H9 (cell line): ENCODE measurements around the gene HPCAL1. TPM values are rescaled to one million over a fixed set of nuclear protein-coding genes. Genes with fewer than 3 reads are reported as not detected.
A peak's percentile ranks its signal among the peaks of the same experiment; 100 is the strongest.

Source experiments
- DNase-seq: peaks from one replicate; pipeline ENCODE4 v3.0.0-alpha.2; 2017
- H2AFZ ChIP-seq: one replicate; pipeline ENCODE4 v1.6.1; 2013; ENCODE audit warnings: mild to moderate bottlenecking, low read length, control low read depth, moderate library complexity
- H2AK5ac ChIP-seq: 2 replicates; pipeline ENCODE4 v1.6.1; 2013; ENCODE audit warnings: low read length, control low read depth, mixed read lengths; ENCODE audit not compliant: insufficient read length
- H2BK120ac ChIP-seq: one replicate; pipeline ENCODE4 v1.6.1; 2013; ENCODE audit warnings: low read depth, mild to moderate bottlenecking, low read length, control low read depth, inconsistent platforms; ENCODE audit not compliant: poor library complexity, severe bottlenecking
- H2BK12ac ChIP-seq: 2 replicates; pipeline ENCODE4 v1.6.1; 2013; ENCODE audit warnings: low read length, control low read depth, mixed read lengths, low read depth; ENCODE audit not compliant: insufficient read length
- H2BK15ac ChIP-seq: 2 replicates; pipeline ENCODE4 v1.6.1; 2013; ENCODE audit warnings: low read depth, low read length, control low read depth
- H2BK20ac ChIP-seq: one replicate; pipeline ENCODE4 v1.6.1; 2013; ENCODE audit warnings: low read depth, mild to moderate bottlenecking, low read length, control low read depth, inconsistent platforms; ENCODE audit not compliant: poor library complexity, severe bottlenecking
- H2BK5ac ChIP-seq: 2 replicates; pipeline ENCODE4 v1.6.1; 2013; ENCODE audit warnings: low read length, control low read depth, mixed read lengths; ENCODE audit not compliant: insufficient read length
- H3K14ac ChIP-seq: 2 replicates; pipeline ENCODE4 v1.6.1; 2013; ENCODE audit warnings: low read length, control low read depth; ENCODE audit not compliant: insufficient read depth
- H3K18ac ChIP-seq: 2 replicates; pipeline ENCODE4 v1.6.1; 2013; ENCODE audit warnings: low read depth, mild to moderate bottlenecking, mixed read lengths, low read length, control low read depth; ENCODE audit not compliant: insufficient read length
- H3K23ac ChIP-seq: 2 replicates; pipeline ENCODE4 v1.6.1; 2013; ENCODE audit warnings: low read length, control low read depth, mixed read lengths, low read depth; ENCODE audit not compliant: insufficient read length
- H3K23me2 ChIP-seq: 2 replicates; pipeline ENCODE4 v1.6.1; 2013; ENCODE audit warnings: low read depth, mild to moderate bottlenecking, mixed read lengths, low read length, control low read depth; ENCODE audit not compliant: insufficient read length, poor library complexity, severe bottlenecking
- H3K27ac ChIP-seq: 2 replicates; pipeline ENCODE4 v1.5.1; 2013; ENCODE audit warnings: low read length, control low read depth, mixed read lengths, low read depth; ENCODE audit not compliant: insufficient read length
- H3K27me3 ChIP-seq: 2 replicates; pipeline ENCODE4 v1.6.1; 2013; ENCODE audit warnings: low read length, control low read depth, inconsistent platforms; ENCODE audit not compliant: insufficient read depth
- H3K4ac ChIP-seq: 2 replicates; pipeline ENCODE4 v1.6.1; 2013; ENCODE audit warnings: low read depth, mild to moderate bottlenecking, control low read depth, inconsistent platforms, low read length, moderate library complexity
- H3K4me1 ChIP-seq: 2 replicates; pipeline ENCODE4 v1.6.1; 2013; ENCODE audit warnings: low read length, control low read depth, inconsistent platforms; ENCODE audit not compliant: insufficient read depth
- H3K4me2 ChIP-seq: 2 replicates; pipeline ENCODE4 v1.6.1; 2013; ENCODE audit warnings: low read length, control low read depth, mixed read lengths; ENCODE audit not compliant: insufficient read length, insufficient read depth
- H3K56ac ChIP-seq: 2 replicates; pipeline ENCODE4 v1.6.1; 2013; ENCODE audit warnings: low read depth, mild to moderate bottlenecking, mixed read lengths, low read length, control low read depth; ENCODE audit not compliant: insufficient read length
- H3K79me1 ChIP-seq: 2 replicates; pipeline ENCODE4 v1.6.1; 2013; ENCODE audit warnings: low read depth, mild to moderate bottlenecking, moderate library complexity, low read length, control low read depth, inconsistent platforms; ENCODE audit not compliant: insufficient read depth, poor library complexity, severe bottlenecking
- H3K79me2 ChIP-seq: 2 replicates; pipeline ENCODE4 v1.6.1; 2013; ENCODE audit warnings: low read length, control low read depth, inconsistent platforms; ENCODE audit not compliant: insufficient read depth
- H3K9ac ChIP-seq: 2 replicates; pipeline ENCODE4 v1.6.1; 2013; ENCODE audit warnings: low read length, control low read depth, mixed read lengths; ENCODE audit not compliant: insufficient read length; ENCODE audit errors: extremely low read depth
- H3K9me3 ChIP-seq: one replicate; pipeline ENCODE4 v1.6.1; 2013; ENCODE audit warnings: low read depth, low read length, inconsistent platforms; ENCODE audit not compliant: control insufficient read depth
- H3T11ph ChIP-seq: one replicate; pipeline ENCODE4 v1.6.1; 2013; ENCODE audit warnings: mild to moderate bottlenecking, low read length, control low read depth, inconsistent platforms
- H4K20me1 ChIP-seq: one replicate; pipeline ENCODE4 v1.6.1; 2013; ENCODE audit not compliant: control insufficient read depth, insufficient read length, insufficient read depth
- H4K5ac ChIP-seq: 2 replicates; pipeline ENCODE4 v1.6.1; 2013; ENCODE audit warnings: low read depth, mild to moderate bottlenecking, mixed read lengths, low read length, control low read depth; ENCODE audit not compliant: insufficient read length
- H4K8ac ChIP-seq: replicated peaks from 2 replicates; pipeline ENCODE4 v1.6.1; 2013; ENCODE audit warnings: low read length, control low read depth, mixed read lengths, low read depth; ENCODE audit not compliant: insufficient read length
- H4K91ac ChIP-seq: 2 replicates; pipeline ENCODE4 v1.6.1; 2013; ENCODE audit warnings: low read depth, mild to moderate bottlenecking, moderate library complexity, mixed read lengths, low read length, control low read depth; ENCODE audit not compliant: insufficient read length
- H3K27ac Mint-ChIP-seq, 3 experiments: 2 replicates in 2 of 3; 3 replicates in 1 of 3; pipeline ENCODE4 v1.8.0; 2020 to 2021; ENCODE audit warnings: mixed read lengths in 3 of 3, mild to moderate bottlenecking in 1 of 3, moderate library complexity in 1 of 3
- H3K27me3 Mint-ChIP-seq: 2 replicates; pipeline ENCODE4 v1.8.0; 2021; ENCODE audit warnings: low read depth, mild to moderate bottlenecking, moderate library complexity, mixed read lengths
- H3K36me3 Mint-ChIP-seq, 3 experiments: 2 replicates in 2 of 3; 3 replicates in 1 of 3; pipeline ENCODE4 v1.8.0; 2020 to 2021; ENCODE audit warnings: low read depth in 3 of 3, mixed read lengths in 3 of 3; ENCODE audit not compliant: insufficient read depth in 1 of 3
- H3K4me1 Mint-ChIP-seq, 2 experiments: 2 replicates each; pipeline ENCODE4 v1.8.0; 2020; ENCODE audit warnings: mixed read lengths in 2 of 2
- H3K4me3 Mint-ChIP-seq, 2 experiments: 2 replicates in 1 of 2; 3 replicates in 1 of 2; pipeline ENCODE4 v1.8.0; 2020 to 2021; ENCODE audit warnings: mild to moderate bottlenecking in 2 of 2, mixed read lengths in 2 of 2, moderate library complexity in 1 of 2
- H3K9me3 Mint-ChIP-seq, 2 experiments: 2 replicates in 1 of 2; 3 replicates in 1 of 2; pipeline ENCODE4 v1.8.0; 2020; ENCODE audit warnings: mild to moderate bottlenecking in 2 of 2, mixed read lengths in 2 of 2, moderate library complexity in 1 of 2
- CTCF ChIP-seq: fragments of 200-600 bp; sonication (generic); conservative IDR thresholded peaks from 3 replicates; pipeline ENCODE4 v1.8.0; 2021; ENCODE audit warnings: antibody characterized with exemption, mild to moderate bottlenecking
- WGBS: extraction: QIAGEN DNeasy Blood & Tissue Kit; methylation state at CpG from one replicate; pipeline ENCODE4 v1.1.7; 2013; ENCODE audit warnings: missing lambda C conversion rate, low lambda C conversion rate, mixed read lengths; ENCODE audit not compliant: insufficient read length; ENCODE audit errors: extremely low coverage; 5-methylcytosine and 5-hydroxymethylcytosine counted together
- total RNA-seq: library from RNA; stranded (reverse); gene quantifications from 2 replicates; pipeline ENCODE4 v1.2.1, GENCODE V29; 2021

Gene HPCAL1
- total RNA-seq, 1 experiment from 2014 or later = 4.7 TPM

- Histone ChIP-seq H2AFZ (no peak overlapping the region), H2BK20ac (no peak overlapping the region), H2BK15ac (no peak overlapping the region), H3K4me2 (no peak overlapping the region), H3K56ac (no peak overlapping the region), H3K27me3 (no peaks in the 10 kb centered on the region), H4K20me1 (no peaks in the 10 kb centered on the region), H4K91ac (no peak overlapping the region), H3K18ac (peak overlapping the region; percentile 92), H3K23ac (no peak overlapping the region), H4K8ac (no peak overlapping the region), H3K4ac (peak overlapping the region; percentile 35; the same call in 1 of the 2 replicates), H3K9me3 (no peaks in the 10 kb centered on the region), H3K14ac (no peak overlapping the region; the same call in 1 of the 2 replicates), H2BK12ac (peak overlapping the region; percentile 63), H2BK5ac (no peak overlapping the region), H4K5ac (no peak overlapping the region), H3K9ac (no peak overlapping the region), H3K4me1 (peaks cover 8% of the 10 kb centered on the region; the same call in 1 of the 2 replicates), H3K79me2 (no peaks in the 10 kb centered on the region), H3K27ac (no peak overlapping the region), H3K79me1 (no peaks in the 10 kb centered on the region), H2BK120ac (no peak overlapping the region), H3T11ph (no peak overlapping the region), H3K23me2 (no peaks in the 10 kb centered on the region), H2AK5ac (no peak overlapping the region)
- Mint-ChIP-seq H3K9me3 (peaks cover 0 to 2% of the 10 kb centered on the region in 2 experiments; a peak in 2 of 5 replicates), H3K27me3 (no peaks in the 10 kb centered on the region), H3K36me3 (peaks cover 0 to 11% (median 0%) of the 10 kb centered on the region in 3 experiments; a peak in 1 of 7 replicates), H3K4me1 (peaks cover 43 to 57% of the 10 kb centered on the region in 2 experiments), H3K27ac (peak overlapping the region in 2 of 3 experiments; percentile 74 to 88; a peak in 3 of 7 replicates), H3K4me3 (no peak overlapping the region; a peak in 1 of 5 replicates)
- WGBS = no CpG with 5 or more reads among the region's 5 CpGs
- no peak for DNase-seq
- TF ChIP-seq CTCF = no peak
Observed at GRCh38 chr2:10324095-10324832, 21.6 kb downstream of the HPCAL1 start.
